ENCODE measurements around the gene PRR5.
"Not testable (repeated sequence)": the region's sequence is repeated elsewhere in the genome, so short reads cannot be mapped to it uniquely, and the experiment has no call there.

PRR5 gene

GRCh38 chr22:44701824-44702478 lies at the start of gene PRR5:
PRR5 (plus strand) TSS chr22:44702204; CDS start chr22:44702475, 271 bp downstream.
- DNase-seq (ENCODE audit: low spot score), result peak; percentile 84

- DNase-seq (ENCODE audit: low spot score), result not testable (repeated sequence)
Measured at GRCh38 chr22:44652866-44653265, 49.1 kb upstream of the PRR5 start.

- no peak for DNase-seq (ENCODE audit: low spot score)
Measured at GRCh38 chr22:44658311-44658953, 43.6 kb upstream of the PRR5 start.

- no peak for DNase-seq (ENCODE audit: low spot score)
Measured at GRCh38 chr22:44659140-44659539, 42.9 kb upstream of the PRR5 start.

- no peak for DNase-seq (ENCODE audit: low spot score)
Measured at GRCh38 chr22:44660051-44660830, 41.8 kb upstream of the PRR5 start.

- DNase-seq (ENCODE audit: low spot score), result no peak
Measured at GRCh38 chr22:44661070-44661469, 40.9 kb upstream of the PRR5 start.

GRCh38 chr22:44661659-44662569 lies 40.1 kb upstream of the PRR5 start:
- no peak for DNase-seq (ENCODE audit: low spot score)

- DNase-seq (ENCODE audit: low spot score), result no peak
Measured at GRCh38 chr22:44663256-44663999, 38.6 kb upstream of the PRR5 start.

GRCh38 chr22:44664149-44664548 lies 37.9 kb upstream of the PRR5 start:
- DNase-seq (ENCODE audit: low spot score), result peak; percentile 50

- no peak for DNase-seq (ENCODE audit: low spot score)
Measured at GRCh38 chr22:44665115-44665514, 36.9 kb upstream of the PRR5 start.

GRCh38 chr22:44666207-44666585 lies 35.8 kb upstream of the PRR5 start:
- DNase-seq (ENCODE audit: low spot score), result no peak

GRCh38 chr22:44667276-44667675 lies 34.7 kb upstream of the PRR5 start:
- DNase-seq (ENCODE audit: low spot score), result no peak

GRCh38 chr22:44667829-44668189 lies 34.2 kb upstream of the PRR5 start:
- DNase-seq (ENCODE audit: low spot score), result peak; percentile 20

GRCh38 chr22:44668190-44668885 lies 33.7 kb upstream of the PRR5 start:
- DNase-seq (ENCODE audit: low spot score), result no peak

- DNase-seq (ENCODE audit: low spot score), result no peak
Measured at GRCh38 chr22:44668886-44669521, 33.0 kb upstream of the PRR5 start.

- no peak for DNase-seq (ENCODE audit: low spot score)
Measured at GRCh38 chr22:44669561-44669976, 32.4 kb upstream of the PRR5 start.

GRCh38 chr22:44670220-44670988 lies 31.6 kb upstream of the PRR5 start:
- no peak for DNase-seq (ENCODE audit: low spot score)

- peak; percentile 24 for DNase-seq (ENCODE audit: low spot score)
Measured at GRCh38 chr22:44671742-44672141, 30.3 kb upstream of the PRR5 start.

- no peak for DNase-seq (ENCODE audit: low spot score)
Measured at GRCh38 chr22:44672632-44673031, 29.4 kb upstream of the PRR5 start.

Measured in activated CD4-positive, alpha-beta T cell treated with anti-CD3 and anti-CD28 coated beads, Interleukin-2, Interleukin-4, amounts not matched to agents 100 ng/mL and 50 ng/mL, durations not matched to agents 16 hours and 8 hours (primary cell).